MCF 10A (cell line): ENCODE results near the gene GIGYF1. TPM values are rescaled to one million over a fixed set of nuclear protein-coding genes. Genes with fewer than 3 reads are reported as not detected.
A peak's percentile ranks its signal among the peaks of the same experiment; 100 is the strongest.

ENCODE experiments used
- BruUV-seq: library from RNA; stranded (reverse); fragments of 400-500 nt; replicated peaks from 2 replicates; lab custom pipeline; 2021; lab: Mats Ljungman, UMichigan
- CTCF ChIA-PET: fragments of 300-600 bp; sonication (Branson Sonifier 250); formaldehyde crosslinking; extraction: SDS; loops from one replicate; lab custom pipeline; 2021; ENCODE audit warnings: antibody characterized with exemption, inconsistent platforms; lab: Yijun Ruan, JAX
- POLR2A ChIA-PET: fragments of 300-600, 350-650 bp; sonication (Branson Sonifier 250); formaldehyde crosslinking; extraction: SDS; loops from one replicate; lab custom pipeline; 2020; ENCODE audit warnings: antibody characterized with exemption, inconsistent platforms; lab: Yijun Ruan, JAX
- DNase-seq: peaks from one replicate; pipeline ENCODE4 v3.0.0-alpha.2; 2018; ENCODE audit not compliant: unreplicated experiment
- H3K27ac Mint-ChIP-seq: one replicate; pipeline ENCODE4 v1.8.0; 2022; ENCODE audit warnings: mild to moderate bottlenecking, low read depth, mixed read lengths; ENCODE audit not compliant: unreplicated experiment
- H3K27me3 Mint-ChIP-seq: one replicate; pipeline ENCODE4 v1.8.0; 2022; ENCODE audit warnings: mixed read lengths; ENCODE audit not compliant: insufficient read depth, unreplicated experiment
- H3K36me3 Mint-ChIP-seq: one replicate; pipeline ENCODE4 v1.8.0; 2022; ENCODE audit warnings: mild to moderate bottlenecking, moderate library complexity, mixed read lengths; ENCODE audit not compliant: insufficient read depth, unreplicated experiment
- H3K4me1 Mint-ChIP-seq: one replicate; pipeline ENCODE4 v1.8.0; 2022; ENCODE audit warnings: mixed read lengths; ENCODE audit not compliant: insufficient read depth, unreplicated experiment
- H3K4me3 Mint-ChIP-seq: one replicate; pipeline ENCODE4 v1.8.0; 2022; ENCODE audit warnings: mild to moderate bottlenecking, moderate library complexity, mixed read lengths; ENCODE audit not compliant: unreplicated experiment
- H3K9me3 Mint-ChIP-seq: one replicate; pipeline ENCODE4 v1.8.0; 2022; ENCODE audit warnings: mixed read lengths; ENCODE audit not compliant: unreplicated experiment
- intact Hi-C: fragments of 100-400 bp; cut with micrococcal nuclease; formaldehyde crosslinking; loops from 2 replicates; pipeline ENCODE4 v1.14.1; 2022
- total RNA-seq: library from RNA; stranded (reverse); gene quantifications from 2 replicates; pipeline ENCODE4 v1.2.3, GENCODE V29; 2022
- TF ChIP-seq, protein P1 (sequence below): fragments of 200-600 bp; IDR thresholded peaks from one replicate; pipeline ENCODE4 v1.8.0; 2022; ENCODE audit warnings: antibody characterized with exemption, mild to moderate bottlenecking; ENCODE audit not compliant: unreplicated experiment

The GIGYF1 gene
- total RNA-seq, 1 experiment from 2014 or later: 40.1 TPM

DNA sequence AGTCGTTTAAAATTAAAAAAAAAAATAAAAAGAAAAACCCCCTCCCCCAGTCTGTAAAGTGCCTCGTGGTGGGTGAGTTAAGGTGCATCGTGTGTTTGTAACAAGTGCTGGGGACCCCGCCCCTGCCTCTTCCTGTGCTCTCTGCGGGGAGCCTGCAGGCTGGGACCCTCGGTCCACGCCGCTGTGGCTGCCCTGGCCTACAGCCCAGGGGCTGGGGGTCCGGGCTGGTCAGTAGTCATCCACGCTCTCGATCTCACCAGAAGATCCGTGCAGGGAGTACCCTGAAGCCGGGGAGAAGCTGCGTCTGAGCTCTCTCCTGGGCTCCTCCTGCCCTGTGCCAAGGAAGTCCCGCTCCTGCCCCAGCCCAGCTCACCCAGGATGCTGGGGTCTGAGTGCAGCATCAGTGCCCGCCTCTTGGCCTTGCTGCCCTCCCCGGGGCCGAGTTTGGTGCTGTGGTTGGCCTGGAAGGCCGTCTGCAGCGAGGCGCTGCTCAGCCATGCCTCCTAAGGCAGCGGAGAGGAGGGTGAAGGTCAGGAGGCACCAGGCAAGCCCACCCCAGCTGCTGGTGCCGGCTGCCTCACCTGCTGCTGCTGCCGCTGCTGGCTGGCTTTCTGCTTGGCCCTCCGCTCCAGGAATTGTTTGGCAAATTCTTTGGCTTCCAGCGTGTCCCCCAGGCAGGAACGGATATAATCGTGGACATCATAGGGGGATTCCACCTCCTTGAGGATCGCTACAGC lies 12.4 kb downstream of the GIGYF1 start:
- no TSS peak for BruUV-seq
- TF ChIP-seq, protein P1, sequence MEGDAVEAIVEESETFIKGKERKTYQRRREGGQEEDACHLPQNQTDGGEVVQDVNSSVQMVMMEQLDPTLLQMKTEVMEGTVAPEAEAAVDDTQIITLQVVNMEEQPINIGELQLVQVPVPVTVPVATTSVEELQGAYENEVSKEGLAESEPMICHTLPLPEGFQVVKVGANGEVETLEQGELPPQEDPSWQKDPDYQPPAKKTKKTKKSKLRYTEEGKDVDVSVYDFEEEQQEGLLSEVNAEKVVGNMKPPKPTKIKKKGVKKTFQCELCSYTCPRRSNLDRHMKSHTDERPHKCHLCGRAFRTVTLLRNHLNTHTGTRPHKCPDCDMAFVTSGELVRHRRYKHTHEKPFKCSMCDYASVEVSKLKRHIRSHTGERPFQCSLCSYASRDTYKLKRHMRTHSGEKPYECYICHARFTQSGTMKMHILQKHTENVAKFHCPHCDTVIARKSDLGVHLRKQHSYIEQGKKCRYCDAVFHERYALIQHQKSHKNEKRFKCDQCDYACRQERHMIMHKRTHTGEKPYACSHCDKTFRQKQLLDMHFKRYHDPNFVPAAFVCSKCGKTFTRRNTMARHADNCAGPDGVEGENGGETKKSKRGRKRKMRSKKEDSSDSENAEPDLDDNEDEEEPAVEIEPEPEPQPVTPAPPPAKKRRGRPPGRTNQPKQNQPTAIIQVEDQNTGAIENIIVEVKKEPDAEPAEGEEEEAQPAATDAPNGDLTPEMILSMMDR: no peak
- POLR2A ChIA-PET: interaction anchor here (1.5 to 3.7 kb wide), 2 partner anchors 12 to 95 kb away, joined by 5 to 24 read pairs; partner anchors contain the start of genes FBXO24, GIGYF1 and LRCH4
- H3K27me3 Mint-ChIP-seq: no peaks in the 10 kb centered on the region
- H3K4me3 Mint-ChIP-seq: no peak overlapping the region
- CTCF ChIA-PET: interaction anchor here (0.6 to 10.0 kb wide), 2 partner anchors 10 to 388 kb away, joined by 3 to 103 read pairs; no protein-coding TSS in a partner anchor
- no peak overlapping the region for H3K27ac Mint-ChIP-seq
- peaks cover 63% of the 10 kb centered on the region for H3K36me3 Mint-ChIP-seq
- H3K9me3 Mint-ChIP-seq: no peaks in the 10 kb centered on the region
- peaks cover 7% of the 10 kb centered on the region for H3K4me1 Mint-ChIP-seq
- intact Hi-C loops: no loop called here
- DNase-seq: no peak

DNA sequence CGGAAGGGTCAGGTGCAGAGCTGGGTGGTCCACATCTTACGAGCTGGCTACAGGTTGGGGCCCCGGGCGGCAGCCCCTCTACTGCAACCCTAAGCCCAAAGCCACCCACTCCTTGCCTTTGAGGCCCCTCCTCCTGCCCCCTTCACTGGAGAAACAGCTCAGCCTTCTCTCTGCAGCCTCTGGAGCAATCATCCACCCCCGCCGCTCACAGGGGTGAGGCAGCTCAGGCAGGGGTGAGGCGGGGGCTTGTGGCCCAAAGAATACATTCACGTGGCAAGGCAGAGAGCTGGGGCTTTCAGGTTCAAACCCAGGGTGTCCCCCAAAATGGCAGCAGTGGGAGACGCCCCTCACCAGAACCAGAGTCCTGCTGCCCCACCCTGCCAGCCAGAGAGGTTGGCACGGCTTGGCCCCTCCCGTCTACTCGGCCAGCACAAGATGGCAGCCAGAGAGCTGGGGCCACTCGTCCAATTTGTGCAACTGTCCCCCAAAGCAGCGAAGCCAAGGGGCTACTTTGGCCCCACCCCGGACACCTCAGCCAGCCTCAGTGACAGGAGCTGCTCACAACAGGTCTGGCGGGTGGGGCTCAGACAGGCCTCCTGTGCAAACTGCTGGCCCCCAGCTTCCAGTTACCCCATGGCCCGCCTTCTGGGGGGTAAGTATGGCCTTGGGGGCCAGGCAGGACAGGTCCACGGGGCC lies 13.3 kb downstream of the GIGYF1 start:
- ChIA-PET CTCF (interaction anchor here (0.6 to 10.0 kb wide), 5 partner anchors 11 to 120 kb away, joined by 3 to 103 read pairs (median 3); no protein-coding TSS in a partner anchor), POLR2A (interaction anchor here (0.6 to 3.7 kb wide), 8 partner anchors 11 to 255 kb away, joined by 3 to 24 read pairs (median 4); partner anchors contain the start of genes FBXO24, GIGYF1, LRCH4 and MOSPD3)
- Mint-ChIP-seq H3K27ac (peak overlapping the region; percentile 51), H3K4me3 (no peak overlapping the region), H3K4me1 (peaks cover 12% of the 10 kb centered on the region), H3K27me3 (no peaks in the 10 kb centered on the region), H3K36me3 (peaks cover 62% of the 10 kb centered on the region), H3K9me3 (no peaks in the 10 kb centered on the region)
- intact Hi-C loops: no loop called here
- TF ChIP-seq, protein P1: no peak
- no peak for DNase-seq
- no TSS peak for BruUV-seq

DNA sequence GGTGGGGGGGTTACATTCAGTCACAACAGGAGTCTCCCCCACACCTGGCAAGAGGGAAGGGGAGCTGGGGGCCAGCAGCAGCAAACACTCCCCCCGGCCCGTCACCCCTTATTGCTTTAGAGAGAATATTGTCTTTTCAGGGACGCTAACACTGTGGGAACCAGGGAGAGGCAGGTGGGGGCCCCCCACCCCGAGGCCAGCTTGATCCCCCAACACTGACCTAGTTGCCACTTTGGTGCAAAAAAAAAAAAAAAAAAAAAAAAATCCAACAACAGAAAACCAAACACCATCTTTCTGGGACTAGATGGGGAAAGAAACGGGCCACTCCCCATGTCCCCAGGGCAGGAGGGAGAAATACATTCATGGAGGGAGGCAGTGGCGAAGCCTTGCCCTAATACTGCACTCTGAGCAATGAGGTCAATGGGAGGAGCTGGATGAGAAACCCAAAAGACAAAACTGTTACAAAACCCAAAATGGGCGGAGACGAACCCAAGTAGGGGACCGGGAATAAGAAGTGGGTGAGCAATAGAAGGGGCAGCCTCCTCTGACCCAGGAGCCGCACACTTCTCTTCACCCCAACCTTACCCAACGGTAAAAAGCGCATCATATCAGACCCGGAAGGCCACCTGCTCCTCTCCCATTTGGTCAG lies 14.0 kb downstream of the GIGYF1 start:
- POLR2A ChIA-PET: interaction anchor here (0.6 to 3.7 kb wide), 10 partner anchors 10 to 255 kb away, joined by 3 to 24 read pairs (median 4); partner anchors contain the start of genes FBXO24, GIGYF1, LRCH4 and MOSPD3

More for the DNA sequence above, 14.0 kb downstream of the GIGYF1 start:
- no peaks in the 10 kb centered on the region for H3K27me3 Mint-ChIP-seq
- intact Hi-C loops: no loop called here
- BruUV-seq: no TSS peak
- TF ChIP-seq, protein P1: no peak
- H3K4me3 Mint-ChIP-seq: no peak overlapping the region
- peaks cover 55% of the 10 kb centered on the region for H3K36me3 Mint-ChIP-seq
- DNase-seq: peak; percentile 78
- H3K27ac Mint-ChIP-seq: peak overlapping the region; percentile 51
- no peaks in the 10 kb centered on the region for H3K9me3 Mint-ChIP-seq
- CTCF ChIA-PET: interaction anchor here (0.5 to 10.0 kb wide), 6 partner anchors 11 to 195 kb away, joined by 3 to 103 read pairs (median 3); partner anchors contain the start of gene SRRT
- peaks cover 12% of the 10 kb centered on the region for H3K4me1 Mint-ChIP-seq
